Measurements from ENCODE around the gene SLC12A6.
A peak's percentile ranks its signal among the peaks of the same experiment; 100 is the strongest.
"Not testable (repeated sequence)": the region's sequence is repeated elsewhere in the genome, so short reads cannot be mapped to it uniquely, and the experiment has no call there.

The SLC12A6 gene

DNA sequence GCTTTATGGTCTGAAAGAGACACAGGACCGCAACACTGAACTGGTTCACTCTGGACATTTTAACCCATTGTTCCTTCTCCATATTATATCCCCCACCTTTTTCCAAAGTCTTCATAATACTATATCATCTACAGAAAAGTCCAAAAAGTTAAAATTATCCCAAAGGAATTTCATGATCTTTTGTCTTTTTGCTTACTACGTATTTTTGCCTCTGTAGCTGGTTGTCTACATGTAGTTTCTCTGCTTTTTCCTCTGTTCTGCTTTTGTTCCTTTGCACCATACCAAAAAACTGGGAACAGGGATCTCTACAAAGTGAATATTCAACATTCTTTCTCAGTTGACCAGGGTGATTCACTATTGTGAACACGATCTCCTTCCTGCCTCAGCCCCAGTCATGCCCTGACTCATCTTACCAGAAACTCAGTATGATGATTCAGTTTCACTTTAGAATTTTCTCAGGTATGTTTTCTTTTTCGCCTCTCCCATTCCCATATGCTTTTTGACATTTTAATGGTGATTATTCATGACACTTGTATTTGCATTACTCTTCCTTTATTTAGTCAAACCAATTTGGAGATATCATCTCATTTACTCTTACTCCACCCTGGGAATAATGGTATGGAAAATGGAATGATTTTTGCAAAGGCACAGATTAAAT, 98.3 kb downstream of the SLC12A6 start:
- peak overlapping the region; percentile 57 for H3K4me3 Mint-ChIP-seq
- no peaks in the 10 kb centered on the region for H3K9me3 Mint-ChIP-seq
- H3K4me1 Mint-ChIP-seq (ENCODE audit: low read depth) = peaks cover 25% of the 10 kb centered on the region
- H3K27me3 Mint-ChIP-seq = no peaks in the 10 kb centered on the region
- peak overlapping the region; percentile 94 for H3K27ac Mint-ChIP-seq
- peaks cover 45% of the 10 kb centered on the region for H3K36me3 Mint-ChIP-seq (ENCODE audit: low read depth)

DNA sequence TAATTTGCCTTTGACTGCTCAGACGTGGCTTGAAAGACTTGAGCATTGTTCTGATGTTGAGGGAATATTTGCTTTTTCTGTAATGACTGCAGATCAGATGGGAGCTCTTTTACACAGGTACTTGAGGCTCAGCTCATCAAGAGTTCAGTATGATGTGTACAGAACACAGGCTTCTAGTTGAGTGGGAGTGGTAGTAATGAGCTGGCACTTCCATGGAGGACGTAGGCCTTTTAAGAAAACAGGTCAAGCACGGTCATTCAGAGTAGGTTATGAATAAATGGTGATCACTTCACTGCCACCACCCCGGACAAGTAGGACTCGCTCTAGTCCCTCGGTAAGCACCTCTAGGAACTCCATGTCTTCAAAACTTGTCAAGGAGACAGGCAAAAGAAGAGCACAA, 104.0 kb downstream of the SLC12A6 start:
- Mint-ChIP-seq H3K4me3 (no peak overlapping the region), H3K27ac (peak overlapping the region; percentile 46), H3K9me3 (no peaks in the 10 kb centered on the region), H3K36me3 (ENCODE audit: low read depth) (peaks cover 55% of the 10 kb centered on the region), H3K4me1 (ENCODE audit: low read depth) (peaks cover 2% of the 10 kb centered on the region), H3K27me3 (no peaks in the 10 kb centered on the region)

DNA sequence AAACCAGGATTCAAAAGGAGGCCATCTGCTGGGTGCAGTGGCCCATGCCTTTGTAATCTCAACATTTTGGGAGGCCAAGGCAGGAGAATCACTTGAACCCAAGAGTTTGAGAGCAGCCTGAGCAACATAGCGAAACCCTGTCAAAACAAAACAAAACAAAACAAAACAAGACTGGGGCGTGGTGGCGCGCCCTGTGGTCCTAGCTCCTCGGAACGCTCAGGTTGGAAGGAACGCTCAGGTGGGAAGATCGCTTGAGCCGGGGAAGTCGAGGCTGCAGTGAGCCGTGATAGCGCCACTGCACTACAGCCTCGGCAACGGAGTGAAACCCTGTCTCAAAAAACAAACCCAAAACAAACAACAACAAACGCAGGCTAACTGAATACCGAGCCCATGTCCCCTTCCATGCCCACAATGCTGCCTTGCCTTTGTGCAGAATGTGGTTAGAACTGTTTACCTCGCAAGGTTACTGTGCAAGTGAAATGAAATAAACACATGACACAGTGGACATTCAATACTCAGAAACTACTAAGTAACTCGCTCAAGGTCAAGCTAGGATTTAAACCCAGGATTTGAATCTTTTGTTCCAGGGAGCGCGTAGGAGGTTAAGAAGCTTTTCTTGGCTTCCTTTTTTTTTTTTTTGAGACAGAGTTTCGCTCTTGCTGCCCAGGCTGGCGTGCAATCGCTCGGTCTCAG, 113.5 kb downstream of the SLC12A6 start:
- Mint-ChIP-seq H3K36me3 (ENCODE audit: low read depth) (peaks cover 24% of the 10 kb centered on the region), H3K4me3 (peak overlapping the region; percentile 95)

DNA sequence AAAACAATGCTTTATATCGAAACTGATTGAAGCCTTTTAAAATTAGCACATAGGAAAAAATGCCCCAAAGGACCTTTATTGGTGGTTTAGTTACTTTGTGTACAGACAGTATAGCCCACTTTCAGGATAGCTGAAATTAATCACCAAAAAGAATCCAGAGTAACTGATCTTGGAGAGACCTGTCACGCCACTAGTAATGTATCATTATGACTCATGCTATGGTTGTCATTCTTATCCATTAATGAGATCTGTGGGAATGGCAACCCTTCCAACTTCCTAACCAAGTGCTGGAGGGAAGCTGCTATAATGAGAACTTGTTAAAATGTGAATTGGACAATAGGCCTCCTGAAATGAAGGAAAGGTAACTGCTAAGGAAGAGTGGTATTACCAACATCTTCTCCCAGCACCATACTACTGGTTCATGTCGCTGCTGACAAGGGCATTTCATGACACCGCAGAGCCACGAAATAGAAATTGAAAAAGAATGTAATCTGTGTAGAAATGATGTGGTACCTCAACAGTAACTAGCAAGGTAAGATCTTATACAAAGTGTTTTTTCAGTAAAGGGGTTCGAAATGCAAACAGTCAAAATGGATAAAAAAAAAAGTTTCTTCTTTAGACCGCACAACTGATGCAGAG, 119.9 kb downstream of the SLC12A6 start:
- no peak overlapping the region for H3K4me3 Mint-ChIP-seq
- no peaks in the 10 kb centered on the region for H3K4me1 Mint-ChIP-seq (ENCODE audit: low read depth)
- no peak overlapping the region for H3K27ac Mint-ChIP-seq
- no peaks in the 10 kb centered on the region for H3K27me3 Mint-ChIP-seq
- H3K9me3 Mint-ChIP-seq = no peaks in the 10 kb centered on the region
- no peaks in the 10 kb centered on the region for H3K36me3 Mint-ChIP-seq (ENCODE audit: low read depth)

More for the DNA sequence above, 113.5 kb downstream of the SLC12A6 start:
- Mint-ChIP-seq H3K4me1 (ENCODE audit: low read depth) (peaks cover 36% of the 10 kb centered on the region), H3K27me3 (peaks cover 4% of the 10 kb centered on the region), H3K9me3 (no peaks in the 10 kb centered on the region), H3K27ac (peak overlapping the region; percentile 99)

DNA sequence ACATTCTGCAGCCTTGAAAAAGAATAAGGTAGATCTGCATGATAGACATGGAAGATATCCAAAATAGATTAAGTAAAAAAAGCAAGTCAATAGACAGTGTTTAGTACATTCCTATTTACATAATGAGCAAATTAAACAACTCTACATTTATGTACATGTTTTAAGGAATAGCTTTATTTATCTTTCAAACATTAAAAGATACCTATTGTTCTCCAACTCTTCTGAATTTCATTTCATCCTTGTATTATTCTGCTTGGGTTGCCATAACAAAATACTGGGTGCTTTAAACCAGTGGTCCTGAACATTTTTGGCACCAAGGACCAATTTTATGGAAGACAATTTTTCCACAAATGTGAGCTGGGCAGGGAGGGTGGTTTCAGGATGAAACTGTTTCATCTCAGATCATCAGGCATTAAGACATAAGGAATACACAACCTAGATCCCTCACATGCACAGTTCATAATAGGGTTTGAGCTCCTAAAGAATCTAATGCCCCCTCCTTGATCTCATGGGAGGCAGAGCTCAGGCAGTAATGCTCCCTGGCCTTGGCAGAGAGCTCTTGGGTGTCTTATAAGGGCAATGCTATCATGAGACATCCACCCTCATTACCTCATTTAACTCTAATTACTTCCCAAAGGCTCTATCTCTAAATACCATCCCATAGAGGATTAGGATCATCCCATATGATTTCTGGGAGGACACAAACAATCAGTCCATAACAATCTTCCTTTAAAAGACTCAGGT, 120.9 kb downstream of the SLC12A6 start:
- Mint-ChIP-seq H3K4me1 (ENCODE audit: low read depth) (no peaks in the 10 kb centered on the region), H3K27ac (no peak overlapping the region), H3K36me3 (ENCODE audit: low read depth) (no peaks in the 10 kb centered on the region), H3K9me3 (no peaks in the 10 kb centered on the region), H3K4me3 (no peak overlapping the region), H3K27me3 (no peaks in the 10 kb centered on the region)

DNA sequence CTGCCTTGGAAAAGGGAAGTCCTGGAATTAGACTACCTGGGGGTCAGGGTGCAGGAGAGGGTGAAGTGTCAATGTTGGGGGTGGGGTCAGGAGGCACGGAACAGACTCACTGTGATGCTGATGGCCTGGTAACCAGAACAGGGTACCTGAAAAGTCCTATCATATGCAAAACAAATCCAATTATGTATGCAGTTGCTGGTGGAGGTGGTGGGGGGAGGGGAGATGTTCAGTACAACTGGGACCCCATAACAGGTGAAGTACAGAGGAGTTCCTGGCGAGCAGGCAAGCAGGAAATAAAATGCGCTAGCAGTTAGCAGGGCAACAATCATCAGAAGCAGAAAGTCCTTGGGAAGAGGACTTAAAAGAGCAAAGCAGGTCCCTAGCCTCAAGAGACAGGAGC, 123.4 kb downstream of the SLC12A6 start:
- H3K4me3 Mint-ChIP-seq = no peak overlapping the region
- H3K36me3 Mint-ChIP-seq (ENCODE audit: low read depth) = no peaks in the 10 kb centered on the region
- no peaks in the 10 kb centered on the region for H3K9me3 Mint-ChIP-seq
- H3K27ac Mint-ChIP-seq = no peak overlapping the region
- no peaks in the 10 kb centered on the region for H3K27me3 Mint-ChIP-seq
- H3K4me1 Mint-ChIP-seq (ENCODE audit: low read depth) = peaks cover 3% of the 10 kb centered on the region

DNA sequence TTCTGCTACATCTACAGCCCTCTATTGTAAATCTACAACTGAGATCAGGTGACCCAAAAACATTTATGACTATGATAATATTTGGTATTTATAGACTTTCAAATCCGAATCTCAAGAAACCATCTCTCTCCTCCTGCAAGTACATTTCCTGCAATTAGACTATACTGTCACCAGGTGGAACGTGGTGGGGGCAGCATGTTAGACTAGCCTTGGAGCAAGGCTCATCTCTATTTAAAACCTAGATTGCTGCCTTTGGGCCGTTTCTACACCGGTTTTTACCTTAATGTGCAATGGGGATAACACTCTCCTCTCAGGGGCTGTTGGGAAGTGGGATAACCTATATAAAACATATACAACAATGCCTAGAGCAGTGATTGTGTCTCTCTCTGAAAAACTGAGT, 123.9 kb downstream of the SLC12A6 start:
- Mint-ChIP-seq H3K9me3 (no peaks in the 10 kb centered on the region), H3K4me3 (no peak overlapping the region), H3K27me3 (no peaks in the 10 kb centered on the region), H3K36me3 (ENCODE audit: low read depth) (no peaks in the 10 kb centered on the region), H3K4me1 (ENCODE audit: low read depth) (peaks cover 7% of the 10 kb centered on the region), H3K27ac (no peak overlapping the region)

DNA sequence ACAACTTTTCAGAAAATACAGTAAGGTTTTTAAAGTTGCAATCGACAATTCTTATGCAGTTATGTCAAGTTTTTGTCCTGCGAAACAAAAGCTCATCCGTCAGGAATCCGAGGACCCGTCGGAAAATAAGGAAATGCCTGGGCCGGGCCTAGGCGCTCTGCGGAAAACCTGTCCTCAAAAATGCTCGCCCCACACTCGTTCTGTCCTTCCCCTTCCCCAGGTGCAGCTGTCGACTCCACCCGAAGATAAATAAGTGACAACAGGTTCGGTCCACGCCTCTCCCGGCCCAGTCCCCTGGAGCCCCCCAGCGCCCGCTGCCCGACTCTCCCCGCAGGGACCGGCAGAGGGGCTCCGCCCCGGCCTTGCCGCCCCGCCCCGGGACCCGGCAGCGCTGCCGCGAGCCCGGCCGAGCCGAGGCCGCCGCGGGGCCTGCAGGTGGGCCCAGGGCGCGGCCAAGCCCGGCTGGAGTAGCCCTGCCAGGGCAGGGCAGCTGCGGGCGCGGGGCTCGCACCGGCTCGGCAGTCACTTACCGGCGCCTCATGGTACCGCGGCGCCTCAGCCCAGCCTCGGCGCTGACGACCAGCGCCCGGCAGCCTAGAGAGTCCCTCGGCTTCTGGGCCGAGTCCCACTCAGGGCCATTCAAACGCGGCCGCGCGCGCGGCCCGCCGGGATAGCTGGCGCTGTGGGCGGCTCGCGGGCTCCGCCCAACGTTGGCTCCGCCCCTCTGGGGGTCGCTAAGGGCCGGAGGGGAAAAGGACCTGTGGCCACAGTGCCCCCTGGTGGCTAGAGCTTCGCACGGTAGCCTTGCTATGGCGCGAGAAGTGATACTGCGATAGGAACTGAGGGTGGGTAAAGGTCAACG, 127.9 kb downstream of the SLC12A6 start, which contains the start of gene KATNBL1:
Gene KATNBL1 (minus strand): TSS at position 676 of the 862 bp plus-strand sequence. CDS start 46,420 bp downstream, outside the sequence.
- Mint-ChIP-seq H3K27me3 (no peaks in the 10 kb centered on the region), H3K4me1 (ENCODE audit: low read depth) (peaks cover 30% of the 10 kb centered on the region), H3K36me3 (ENCODE audit: low read depth) (peaks cover 11% of the 10 kb centered on the region), H3K4me3 (peak within 1 kb of the TSS; percentile 89), H3K27ac (peak within 1 kb of the TSS; percentile 81), H3K9me3 (no peaks in the 10 kb centered on the region)

DNA sequence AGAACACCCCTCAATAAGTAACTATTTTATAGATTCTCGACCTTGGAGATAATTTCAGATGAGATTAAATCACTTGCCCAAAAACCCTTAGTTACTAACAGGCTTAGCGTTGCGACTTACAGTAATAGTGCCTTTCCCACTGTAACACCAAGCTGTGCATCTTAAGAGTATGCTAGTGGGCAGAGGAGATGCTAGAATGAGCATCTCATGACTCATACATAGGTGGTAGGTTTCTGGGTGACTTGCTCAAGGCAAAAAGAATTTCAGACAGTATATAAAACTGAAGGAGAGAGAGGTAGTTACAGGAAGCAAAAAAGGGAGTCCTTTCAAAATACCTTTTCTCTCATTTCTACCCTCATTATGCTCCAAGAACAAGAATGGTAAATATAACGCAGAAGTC, 131.6 kb downstream of the SLC12A6 start:
- H3K27me3 Mint-ChIP-seq = no peaks in the 10 kb centered on the region
- no peak overlapping the region for H3K4me3 Mint-ChIP-seq
- H3K27ac Mint-ChIP-seq = peak overlapping the region; percentile 19
- no peaks in the 10 kb centered on the region for H3K9me3 Mint-ChIP-seq
- H3K4me1 Mint-ChIP-seq (ENCODE audit: low read depth) = peaks cover 42% of the 10 kb centered on the region
- peaks cover 20% of the 10 kb centered on the region for H3K36me3 Mint-ChIP-seq (ENCODE audit: low read depth)

DNA sequence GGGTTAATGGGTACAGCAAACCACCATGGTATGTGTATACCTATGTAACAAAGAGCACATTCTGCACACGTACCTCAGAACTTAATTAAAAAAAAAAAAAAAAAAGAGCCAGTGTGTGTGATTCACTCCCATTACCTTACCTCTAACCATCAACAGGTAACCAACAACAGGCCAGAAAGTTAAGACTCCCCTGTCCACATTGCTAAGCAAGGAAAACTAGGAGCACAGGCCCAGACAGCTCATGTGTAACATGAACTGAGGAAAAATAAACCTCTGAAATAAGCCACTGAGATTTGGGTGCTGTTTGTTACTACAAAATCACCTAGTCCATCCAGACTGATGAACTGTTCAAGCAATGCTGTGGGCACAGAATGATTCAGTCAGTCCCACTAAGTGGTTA, 133.6 kb downstream of the SLC12A6 start:
- no peak overlapping the region for H3K27ac Mint-ChIP-seq
- H3K36me3 Mint-ChIP-seq (ENCODE audit: low read depth) = peaks cover 39% of the 10 kb centered on the region
- H3K4me3 Mint-ChIP-seq = no peak overlapping the region
- H3K9me3 Mint-ChIP-seq = no peaks in the 10 kb centered on the region
- H3K4me1 Mint-ChIP-seq (ENCODE audit: low read depth) = peaks cover 47% of the 10 kb centered on the region
- H3K27me3 Mint-ChIP-seq = no peaks in the 10 kb centered on the region

DNA sequence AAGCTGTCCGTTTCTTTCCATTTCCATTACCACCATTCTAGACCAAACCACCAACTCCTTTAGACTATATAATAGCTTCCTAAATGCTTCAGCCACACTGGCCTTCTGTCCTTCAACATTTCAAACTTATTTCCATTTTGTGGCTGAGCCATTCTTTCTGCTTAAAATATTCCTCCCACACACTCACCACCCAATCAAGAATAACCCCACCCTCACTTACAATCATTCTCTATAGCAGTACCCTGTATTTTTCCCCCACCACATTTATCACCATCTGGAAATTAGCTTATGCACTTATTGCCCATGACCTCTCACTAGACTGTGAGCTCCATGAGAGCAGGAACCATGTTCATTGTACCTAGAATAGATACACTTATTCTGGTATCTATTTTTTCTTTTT, 134.3 kb downstream of the SLC12A6 start:
- H3K27me3 Mint-ChIP-seq = no peaks in the 10 kb centered on the region
- H3K9me3 Mint-ChIP-seq = no peaks in the 10 kb centered on the region
- no peak overlapping the region for H3K4me3 Mint-ChIP-seq
- H3K36me3 Mint-ChIP-seq (ENCODE audit: low read depth) = peaks cover 45% of the 10 kb centered on the region
- H3K4me1 Mint-ChIP-seq (ENCODE audit: low read depth) = peaks cover 41% of the 10 kb centered on the region
- peak overlapping the region; percentile 22 for H3K27ac Mint-ChIP-seq

DNA sequence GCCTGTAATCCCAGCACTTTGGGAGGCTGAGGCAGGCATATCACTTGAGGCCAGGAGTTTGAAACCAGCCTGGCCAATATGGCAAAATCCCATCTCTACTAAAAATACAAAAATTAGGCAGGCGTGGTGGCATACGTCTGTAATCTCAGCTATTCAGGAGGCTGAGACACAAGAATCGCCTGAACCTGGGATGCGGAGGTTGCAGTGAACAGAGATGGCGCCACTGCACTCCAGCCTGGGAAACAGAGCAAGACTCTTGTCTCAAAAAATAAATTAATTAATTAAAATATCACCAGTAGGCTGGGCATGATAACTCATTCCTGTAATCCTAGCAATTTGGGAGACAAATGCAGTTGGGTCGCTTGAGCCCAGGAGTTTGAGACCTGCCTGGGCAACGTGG, 144.3 kb downstream of the SLC12A6 start:
- H3K9me3 Mint-ChIP-seq; H3K4me3 Mint-ChIP-seq; H3K27me3 Mint-ChIP-seq; H3K36me3 Mint-ChIP-seq (ENCODE audit: low read depth); H3K27ac Mint-ChIP-seq: not testable (repeated sequence)
- peaks cover 13% of the 10 kb centered on the region for H3K4me1 Mint-ChIP-seq (ENCODE audit: low read depth)

DNA sequence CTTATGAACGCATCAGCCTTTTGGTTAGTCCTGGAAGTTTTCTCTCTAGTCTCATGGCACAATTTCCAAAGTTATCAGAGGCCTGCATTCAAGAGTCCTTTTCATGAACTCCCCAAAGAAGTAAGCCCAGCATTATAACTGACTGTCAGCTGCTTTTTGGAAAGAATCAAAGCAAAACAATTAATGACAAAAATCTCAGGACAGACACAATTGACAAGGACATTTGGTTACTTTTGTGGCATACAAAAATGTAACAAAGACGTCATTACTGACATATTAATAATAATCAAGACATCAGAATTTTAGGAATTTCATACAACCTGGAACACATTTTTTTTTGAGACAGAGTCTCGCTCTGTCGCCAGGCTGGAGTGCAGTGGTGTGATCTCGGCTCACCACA, 148.9 kb downstream of the SLC12A6 start:
- no peaks in the 10 kb centered on the region for H3K9me3 Mint-ChIP-seq
- peaks cover 17% of the 10 kb centered on the region for H3K36me3 Mint-ChIP-seq (ENCODE audit: low read depth)
- no peaks in the 10 kb centered on the region for H3K27me3 Mint-ChIP-seq
- H3K27ac Mint-ChIP-seq = no peak overlapping the region
- no peak overlapping the region for H3K4me3 Mint-ChIP-seq
- peaks cover 13% of the 10 kb centered on the region for H3K4me1 Mint-ChIP-seq (ENCODE audit: low read depth)

DNA sequence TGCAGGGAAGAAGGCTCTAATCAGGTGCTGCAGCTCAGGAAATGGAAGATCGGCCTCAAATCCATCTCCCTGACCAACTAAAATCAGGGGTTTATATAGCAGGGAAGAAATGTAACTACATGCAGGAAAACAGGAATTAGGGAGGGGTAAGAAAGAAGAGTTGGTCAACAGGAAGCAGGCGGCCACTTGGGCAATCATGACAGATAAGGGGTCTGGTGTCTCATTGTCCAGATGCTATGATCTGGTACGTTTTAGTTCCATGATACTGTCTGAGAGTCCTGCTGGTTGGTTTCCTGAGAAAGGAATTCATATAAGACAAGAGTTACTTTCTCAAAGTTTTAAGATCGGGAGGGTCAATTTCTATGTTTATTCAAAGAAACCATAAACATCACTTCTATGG, 151.9 kb downstream of the SLC12A6 start:
- Mint-ChIP-seq H3K27ac (no peak overlapping the region), H3K4me1 (ENCODE audit: low read depth) (peaks cover 11% of the 10 kb centered on the region), H3K4me3 (no peak overlapping the region), H3K36me3 (ENCODE audit: low read depth) (peaks cover 21% of the 10 kb centered on the region), H3K9me3 (no peaks in the 10 kb centered on the region), H3K27me3 (no peaks in the 10 kb centered on the region)
